H7 (cell line): Measurements from ENCODE around the gene RASGEF1B. TPM values are rescaled to one million over a fixed set of nuclear protein-coding genes. Genes with fewer than 3 reads are reported as not detected.

Experiments used
- DNase-seq: peaks from one replicate; pipeline ENCODE4 v3.0.0; 2012
- H3K27me3 ChIP-seq: 2 replicates; pipeline ENCODE4 v1.6.0; 2011; ENCODE audit warnings: mild to moderate bottlenecking, low read length; ENCODE audit not compliant: control insufficient read depth, insufficient read depth
- H3K36me3 ChIP-seq: replicated peaks from 2 replicates; pipeline ENCODE4 v1.5.1; 2011; ENCODE audit warnings: low read length; ENCODE audit not compliant: control insufficient read depth, insufficient read depth
- H3K4me3 ChIP-seq: 2 replicates; pipeline ENCODE4 v1.5.1; 2011; ENCODE audit warnings: low read depth, mild to moderate bottlenecking, control low read depth, low read length, moderate library complexity; ENCODE audit not compliant: insufficient read depth
- total RNA-seq: library from RNA; depleted of rRNA; stranded (reverse); fragments of >200 nt; shearing (Covaris generic); gene quantifications from 2 replicates; pipeline ENCODE4 v1.2.3, GENCODE V29; 2014

Gene RASGEF1B
- total RNA-seq, 1 experiment from 2014 or later: 4.0 TPM

GRCh38 chr4:81505004-81505598, 33.4 kb upstream of the RASGEF1B start:
- Histone ChIP-seq H3K4me3 (no peak overlapping the region), H3K27me3 (no peaks in the 10 kb centered on the region), H3K36me3 (no peaks in the 10 kb centered on the region)
- no peak for DNase-seq

GRCh38 chr4:81504112-81505003, 32.7 kb upstream of the RASGEF1B start:
- H3K4me3 ChIP-seq: no peak overlapping the region
- no peaks in the 10 kb centered on the region for H3K36me3 ChIP-seq
- no peak for DNase-seq
- no peaks in the 10 kb centered on the region for H3K27me3 ChIP-seq

GRCh38 chr4:81503586-81503985, 31.9 kb upstream of the RASGEF1B start:
- H3K36me3 ChIP-seq: no peaks in the 10 kb centered on the region
- no peaks in the 10 kb centered on the region for H3K27me3 ChIP-seq
- H3K4me3 ChIP-seq: no peak overlapping the region
- no peak for DNase-seq

GRCh38 chr4:81502564-81502963, 30.9 kb upstream of the RASGEF1B start:
- H3K36me3 ChIP-seq: no peaks in the 10 kb centered on the region
- no peaks in the 10 kb centered on the region for H3K27me3 ChIP-seq
- no peak overlapping the region for H3K4me3 ChIP-seq
- DNase-seq: no peak

GRCh38 chr4:81499840-81500239, 28.1 kb upstream of the RASGEF1B start:
- Histone ChIP-seq H3K36me3 (no peaks in the 10 kb centered on the region), H3K4me3 (no peak overlapping the region), H3K27me3 (no peaks in the 10 kb centered on the region)
- DNase-seq: no peak

- no peak for DNase-seq
- no peaks in the 10 kb centered on the region for H3K36me3 ChIP-seq
- no peak overlapping the region for H3K4me3 ChIP-seq
- H3K27me3 ChIP-seq: no peaks in the 10 kb centered on the region
Measured at GRCh38 chr4:81498551-81499099, 26.9 kb upstream of the RASGEF1B start.

- H3K4me3 ChIP-seq: no peak overlapping the region
- no peaks in the 10 kb centered on the region for H3K36me3 ChIP-seq
- DNase-seq: peak; percentile 16
- H3K27me3 ChIP-seq: no peaks in the 10 kb centered on the region
Measured at GRCh38 chr4:81498046-81498445, 26.3 kb upstream of the RASGEF1B start.

- no peaks in the 10 kb centered on the region for H3K27me3 ChIP-seq
- DNase-seq: no peak
- no peak overlapping the region for H3K4me3 ChIP-seq
- H3K36me3 ChIP-seq: no peaks in the 10 kb centered on the region
Measured at GRCh38 chr4:81495345-81495744, 23.6 kb upstream of the RASGEF1B start.

- DNase-seq: no peak
Measured at GRCh38 chr4:81494031-81494431, 22.3 kb upstream of the RASGEF1B start.

GRCh38 chr4:81492606-81493230, 21.0 kb upstream of the RASGEF1B start:
- no peaks in the 10 kb centered on the region for H3K27me3 ChIP-seq
- H3K36me3 ChIP-seq: no peaks in the 10 kb centered on the region
- no peak overlapping the region for H3K4me3 ChIP-seq
- DNase-seq: no peak

More at GRCh38 chr4:81494031-81494431, 22.3 kb upstream of the RASGEF1B start:
- Histone ChIP-seq H3K36me3 (no peaks in the 10 kb centered on the region), H3K4me3 (no peak overlapping the region), H3K27me3 (no peaks in the 10 kb centered on the region)

GRCh38 chr4:81491943-81492342, 20.2 kb upstream of the RASGEF1B start:
- no peak overlapping the region for H3K4me3 ChIP-seq
- no peaks in the 10 kb centered on the region for H3K27me3 ChIP-seq
- no peak for DNase-seq
- no peaks in the 10 kb centered on the region for H3K36me3 ChIP-seq

GRCh38 chr4:81490403-81491160, 18.9 kb upstream of the RASGEF1B start:
- H3K36me3 ChIP-seq: no peaks in the 10 kb centered on the region
- no peaks in the 10 kb centered on the region for H3K27me3 ChIP-seq
- no peak overlapping the region for H3K4me3 ChIP-seq
- DNase-seq: no peak

- DNase-seq: peak; percentile 47
- Histone ChIP-seq H3K36me3 (no peaks in the 10 kb centered on the region), H3K27me3 (no peaks in the 10 kb centered on the region), H3K4me3 (no peak overlapping the region)
Measured at GRCh38 chr4:81486502-81486901, 14.8 kb upstream of the RASGEF1B start.

GRCh38 chr4:81485310-81485980, 13.7 kb upstream of the RASGEF1B start:
- Histone ChIP-seq H3K36me3 (no peaks in the 10 kb centered on the region), H3K27me3 (no peaks in the 10 kb centered on the region), H3K4me3 (no peak overlapping the region)
- DNase-seq: no peak
